GM19372 (cell line): ENCODE data around the gene NRG3.

Source experiments
- ATAC-seq: cut with Tn5 transposase; IDR thresholded peaks from one replicate; pipeline ENCODE4 v1.9.1; 2021; ENCODE audit warnings: mild to moderate bottlenecking, low read depth, moderate library complexity; ENCODE audit not compliant: unreplicated experiment

The NRG3 gene

GRCh38 chr10:81874875-81875466, at the start of gene NRG3:
TSS of gene NRG3 (plus strand) at chr10:81875194.
- ATAC-seq = no peak

DNA sequence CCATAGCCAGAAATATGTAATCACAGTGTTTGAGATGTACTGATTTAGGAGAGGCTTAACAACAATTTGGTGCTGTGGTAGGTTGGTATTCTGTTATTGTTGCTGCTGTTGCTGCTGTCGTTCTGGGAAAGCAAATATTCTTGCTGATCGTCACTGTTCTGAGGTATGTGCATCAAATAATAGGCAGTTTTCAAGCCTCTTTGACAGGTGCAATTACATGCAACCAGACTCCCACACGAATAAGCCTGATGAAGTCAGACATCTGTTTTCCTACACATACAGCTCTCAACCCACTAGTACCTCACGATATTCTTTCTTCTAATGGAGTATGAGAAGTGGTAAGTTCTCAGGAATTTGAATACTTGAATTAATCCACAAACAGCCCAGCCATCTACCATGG, 46.7 kb upstream of the NRG3 start:
- no peak for ATAC-seq

DNA sequence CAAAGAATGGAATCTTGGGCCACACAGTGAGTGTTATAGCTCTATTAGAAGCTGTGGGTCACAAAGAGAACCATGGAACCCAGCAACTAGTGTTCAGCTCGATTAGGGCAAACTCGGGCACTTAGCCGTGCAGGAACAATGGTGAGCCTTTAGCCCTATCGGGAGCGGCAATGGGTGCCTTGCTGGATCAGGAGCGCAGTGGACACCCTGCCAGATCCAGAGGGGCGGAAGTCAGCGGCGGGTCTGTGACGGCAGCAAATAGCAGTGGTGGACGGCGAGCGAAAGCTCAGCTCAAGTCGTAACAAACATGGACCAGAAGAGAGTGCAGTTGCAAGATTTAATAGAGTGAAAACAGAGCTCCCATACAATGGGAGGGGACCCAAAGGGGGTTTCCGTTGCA, 43.9 kb upstream of the NRG3 start:
- ATAC-seq = no peak

GRCh38 chr10:81838950-81839349, 36.0 kb upstream of the NRG3 start:
- ATAC-seq = no peak

- no peak for ATAC-seq
These were observed 32.0 kb upstream of the NRG3 start for GRCh38 chr10:81843042-81843441.

DNA sequence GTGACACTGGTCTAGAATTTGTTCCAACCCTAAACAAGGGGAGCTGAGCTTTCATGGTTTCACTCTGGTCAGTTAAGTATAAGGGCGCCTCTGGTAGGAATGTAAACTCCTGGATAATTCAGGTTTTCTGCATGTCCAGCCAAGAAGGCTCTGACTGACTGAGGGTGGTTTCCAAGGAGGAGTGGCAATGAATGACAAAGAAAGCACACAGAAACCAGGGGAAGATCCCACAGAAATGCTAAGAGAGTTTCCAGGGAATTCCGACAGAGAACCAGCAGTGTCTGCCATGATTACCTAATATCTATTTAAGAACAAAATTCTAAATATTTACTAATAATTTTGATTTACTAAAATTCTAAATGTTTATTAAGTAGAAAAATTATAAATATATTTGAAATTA, 27.3 kb upstream of the NRG3 start:
- ATAC-seq = no peak

DNA sequence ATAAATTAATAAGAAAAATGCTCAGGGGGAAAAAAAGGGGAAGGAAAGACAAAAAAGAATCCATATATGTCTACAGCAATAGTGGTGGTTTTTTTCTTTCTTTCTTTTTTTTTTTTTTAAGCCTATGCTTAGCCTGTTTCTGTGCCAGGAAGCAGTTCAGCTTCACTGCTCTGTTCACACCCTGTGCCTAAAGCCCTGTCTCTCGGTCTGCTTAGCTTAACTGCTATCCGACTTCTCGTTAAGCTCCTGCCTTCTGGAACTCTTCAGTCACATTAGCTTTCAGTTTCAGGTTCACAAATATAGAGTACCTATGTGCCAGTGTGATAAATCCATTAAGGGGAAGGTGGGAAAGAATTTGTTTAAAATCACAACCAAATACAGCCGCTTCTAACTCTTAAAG, 26.5 kb upstream of the NRG3 start:
- ATAC-seq = no peak

GRCh38 chr10:81848931-81849330, 26.1 kb upstream of the NRG3 start:
- no peak for ATAC-seq

DNA sequence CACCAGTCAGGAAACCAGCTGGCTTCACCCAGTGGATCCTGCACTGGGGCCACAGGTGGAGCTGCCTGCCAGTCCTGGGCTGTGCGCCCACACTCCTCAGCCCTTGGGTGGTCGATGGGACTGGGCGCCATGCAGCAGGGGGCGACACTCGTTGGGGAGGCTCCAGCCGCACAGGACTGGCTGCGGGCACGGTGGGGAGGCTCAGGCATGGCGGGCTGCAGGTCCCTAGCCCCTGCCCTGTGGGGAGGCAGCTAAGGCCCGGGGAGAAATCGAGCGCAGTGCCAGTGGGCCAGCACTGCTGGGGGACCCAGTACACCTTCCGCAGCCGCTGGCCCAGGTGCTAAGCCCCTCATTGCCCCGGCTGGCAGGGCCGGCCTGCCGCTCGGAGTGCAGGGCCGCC, 12.4 kb upstream of the NRG3 start:
- ATAC-seq = no peak

- no peak for ATAC-seq
These were observed 11.2 kb upstream of the NRG3 start for GRCh38 chr10:81863771-81864170.

DNA sequence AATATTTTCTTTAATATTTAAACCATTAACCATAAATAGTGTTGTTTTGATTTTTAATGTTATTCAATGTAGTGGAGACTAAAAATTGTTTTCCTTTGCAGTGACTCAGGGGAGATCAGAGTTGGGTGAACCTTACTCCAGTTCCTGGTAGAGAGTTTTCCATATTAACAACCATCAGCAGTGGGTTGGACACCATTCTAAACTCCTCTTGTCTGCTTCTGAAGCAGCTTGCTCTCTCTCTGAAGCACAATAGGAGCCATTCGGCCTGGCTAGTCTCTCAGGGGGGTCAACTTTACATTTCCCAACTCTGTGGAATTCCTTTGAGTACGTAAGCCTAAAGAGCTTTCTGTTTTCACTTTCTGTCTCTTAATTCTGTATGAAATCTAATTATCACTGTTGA, 9.4 kb upstream of the NRG3 start:
- ATAC-seq = no peak

DNA sequence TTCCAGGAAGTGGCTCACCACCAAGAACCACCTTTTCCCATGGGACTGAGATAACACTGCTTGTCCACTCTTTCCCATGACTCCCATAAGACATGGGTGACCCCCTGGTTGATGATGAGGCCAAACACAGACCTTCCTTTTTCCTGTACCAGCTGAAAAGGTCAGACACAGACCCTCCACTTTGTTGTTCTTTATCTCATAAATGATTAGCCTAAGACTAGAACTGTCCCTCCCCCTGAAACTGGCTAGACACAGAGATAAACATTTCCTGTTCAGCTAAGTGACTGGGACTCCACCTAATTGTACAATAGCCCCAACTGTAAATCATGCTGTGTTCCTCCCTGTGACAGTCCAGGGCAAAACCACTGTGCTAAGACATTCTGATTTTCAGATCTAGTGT, 8.2 kb upstream of the NRG3 start:
- ATAC-seq = peak; percentile 97

DNA sequence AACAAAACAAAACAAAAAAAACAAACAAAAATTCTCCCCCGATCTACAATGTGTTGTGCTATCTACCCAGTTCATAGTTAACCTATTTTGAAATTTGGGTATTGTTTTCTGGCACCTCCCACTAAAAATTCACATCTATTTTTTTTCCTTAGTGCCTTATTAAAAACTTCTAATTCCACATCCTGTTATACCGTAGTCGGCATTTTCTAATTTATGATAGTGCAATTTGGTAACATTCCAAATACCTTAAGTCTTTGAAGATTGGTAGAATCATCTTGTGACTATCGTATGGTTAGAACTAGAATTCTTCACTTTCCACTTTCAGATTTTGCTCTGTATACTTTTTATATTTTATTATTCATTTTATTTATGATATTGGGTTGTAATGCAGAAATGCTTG, 4.5 kb upstream of the NRG3 start:
- no peak for ATAC-seq

GRCh38 chr10:81871558-81871957, 3.4 kb upstream of the NRG3 start:
- ATAC-seq = no peak

DNA sequence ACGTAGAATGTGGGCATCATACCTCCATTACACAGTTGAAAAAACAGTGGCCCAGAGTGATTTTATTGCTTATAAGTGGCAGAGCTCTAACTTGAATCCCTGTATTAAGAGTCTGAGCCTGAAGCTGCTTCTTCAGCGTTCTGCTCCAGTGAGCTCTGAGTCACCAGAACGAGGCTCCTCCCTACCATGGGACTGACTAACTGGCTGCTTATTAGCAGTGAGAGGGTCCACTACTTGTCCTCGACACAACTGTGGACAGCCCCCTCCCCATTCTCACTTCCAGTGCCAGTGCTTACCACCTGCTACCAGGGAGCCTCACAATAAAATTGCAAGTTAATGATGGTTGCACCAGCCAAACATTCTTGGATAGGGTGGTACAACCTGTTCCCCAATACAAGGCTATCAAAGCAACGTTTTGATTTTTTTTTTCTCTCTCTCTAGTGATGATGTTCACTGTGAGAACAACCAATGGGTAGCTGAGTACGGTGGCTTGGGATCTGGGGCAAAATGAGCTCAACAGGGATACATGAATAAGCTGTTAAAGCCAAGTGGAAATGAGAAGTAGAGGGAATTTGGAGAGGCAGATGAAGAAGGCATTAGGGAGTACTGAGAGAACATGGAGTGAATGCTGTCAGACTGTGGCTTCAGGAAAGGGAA, 2.7 kb upstream of the NRG3 start:
- ATAC-seq = no peak

GRCh38 chr10:81873231-81873931, 1.6 kb upstream of the NRG3 start:
- ATAC-seq = no peak

- no peak for ATAC-seq
These were observed 820 bp upstream of the NRG3 start for GRCh38 chr10:81873932-81874816.

DNA sequence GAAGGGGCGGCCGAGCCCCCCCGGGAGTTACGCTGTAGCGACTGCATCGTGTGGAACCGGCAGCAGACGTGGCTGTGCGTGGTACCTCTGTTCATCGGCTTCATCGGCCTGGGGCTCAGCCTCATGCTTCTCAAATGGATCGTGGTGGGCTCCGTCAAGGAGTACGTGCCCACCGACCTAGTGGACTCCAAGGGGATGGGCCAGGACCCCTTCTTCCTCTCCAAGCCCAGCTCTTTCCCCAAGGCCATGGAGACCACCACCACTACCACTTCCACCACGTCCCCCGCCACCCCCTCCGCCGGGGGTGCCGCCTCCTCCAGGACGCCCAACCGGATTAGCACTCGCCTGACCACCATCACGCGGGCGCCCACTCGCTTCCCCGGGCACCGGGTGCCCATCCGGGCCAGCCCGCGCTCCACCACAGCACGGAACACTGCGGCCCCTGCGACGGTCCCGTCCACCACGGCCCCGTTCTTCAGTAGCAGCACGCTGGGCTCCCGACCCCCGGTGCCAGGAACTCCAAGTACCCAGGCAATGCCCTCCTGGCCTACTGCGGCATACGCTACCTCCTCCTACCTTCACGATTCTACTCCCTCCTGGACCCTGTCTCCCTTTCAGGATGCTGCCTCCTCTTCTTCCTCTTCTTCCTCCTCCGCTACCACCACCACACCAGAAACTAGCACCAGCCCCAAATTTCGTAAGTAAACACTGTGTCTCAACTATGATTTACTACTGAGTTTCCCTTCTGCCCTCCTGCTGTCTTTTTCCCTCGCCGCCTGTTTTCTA, 666 bp downstream of the NRG3 start:
- ATAC-seq = no peak

GRCh38 chr10:81876253-81877077, 1.5 kb downstream of the NRG3 start:
- ATAC-seq = no peak
